ENCODE results near the gene FCRLB. TPM values are rescaled to one million over a fixed set of nuclear protein-coding genes. Genes with fewer than 3 reads are reported as not detected.

Gene FCRLB
- total RNA-seq, 1 donor from 2014 or later = 0.35 TPM

DNA sequence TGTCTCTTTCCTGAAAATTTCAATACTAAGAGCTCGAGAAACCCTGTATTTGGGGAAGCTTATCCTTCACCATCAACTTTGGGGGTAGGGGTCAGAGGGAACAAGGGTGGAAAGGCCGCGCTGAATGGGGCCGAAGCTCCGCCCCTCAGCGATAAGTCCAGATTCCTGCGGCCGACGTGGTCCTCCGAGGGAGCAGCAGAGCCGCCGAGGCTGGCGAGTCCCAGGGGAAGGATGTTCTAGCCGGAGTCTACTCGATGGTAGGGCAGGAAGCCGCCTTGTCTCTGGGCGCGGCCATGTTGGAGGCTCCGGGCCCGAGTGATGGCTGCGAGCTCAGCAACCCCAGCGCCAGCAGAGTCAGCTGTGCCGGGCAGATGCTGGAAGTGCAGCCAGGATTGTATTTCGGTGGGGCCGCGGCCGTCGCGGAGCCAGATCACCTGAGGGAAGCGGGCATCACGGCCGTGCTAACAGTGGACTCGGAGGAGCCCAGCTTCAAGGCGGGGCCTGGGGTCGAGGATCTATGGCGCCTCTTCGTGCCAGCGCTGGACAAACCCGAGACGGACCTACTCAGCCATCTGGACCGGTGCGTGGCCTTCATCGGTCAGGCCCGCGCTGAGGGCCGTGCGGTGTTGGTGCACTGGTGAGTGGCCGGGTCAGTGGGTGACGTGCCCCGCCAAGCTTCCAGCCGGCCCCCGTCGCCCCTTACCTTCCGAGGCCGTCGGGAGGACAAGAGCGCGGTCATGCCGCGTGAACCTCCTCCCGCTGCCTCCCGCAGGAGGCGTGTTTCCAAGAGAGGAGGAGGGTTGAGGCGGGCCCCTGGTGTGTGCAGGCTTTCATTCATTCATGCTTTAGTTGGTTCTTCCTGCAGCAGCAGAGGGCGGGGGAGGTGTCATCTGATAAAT, 28.4 kb downstream of the FCRLB start, which contains the start of gene DUSP12:
TSS of gene DUSP12 (plus strand) at position 278 of the 899 bp plus-strand sequence. CDS start at position 294, 16 bp downstream.
- DNase-seq (ENCODE audit: low spot score) = peak; percentile 97
- TF ChIP-seq, protein P1, sequence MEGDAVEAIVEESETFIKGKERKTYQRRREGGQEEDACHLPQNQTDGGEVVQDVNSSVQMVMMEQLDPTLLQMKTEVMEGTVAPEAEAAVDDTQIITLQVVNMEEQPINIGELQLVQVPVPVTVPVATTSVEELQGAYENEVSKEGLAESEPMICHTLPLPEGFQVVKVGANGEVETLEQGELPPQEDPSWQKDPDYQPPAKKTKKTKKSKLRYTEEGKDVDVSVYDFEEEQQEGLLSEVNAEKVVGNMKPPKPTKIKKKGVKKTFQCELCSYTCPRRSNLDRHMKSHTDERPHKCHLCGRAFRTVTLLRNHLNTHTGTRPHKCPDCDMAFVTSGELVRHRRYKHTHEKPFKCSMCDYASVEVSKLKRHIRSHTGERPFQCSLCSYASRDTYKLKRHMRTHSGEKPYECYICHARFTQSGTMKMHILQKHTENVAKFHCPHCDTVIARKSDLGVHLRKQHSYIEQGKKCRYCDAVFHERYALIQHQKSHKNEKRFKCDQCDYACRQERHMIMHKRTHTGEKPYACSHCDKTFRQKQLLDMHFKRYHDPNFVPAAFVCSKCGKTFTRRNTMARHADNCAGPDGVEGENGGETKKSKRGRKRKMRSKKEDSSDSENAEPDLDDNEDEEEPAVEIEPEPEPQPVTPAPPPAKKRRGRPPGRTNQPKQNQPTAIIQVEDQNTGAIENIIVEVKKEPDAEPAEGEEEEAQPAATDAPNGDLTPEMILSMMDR (IDR thresholded peaks at IDR 0.05) = peak; percentile 68
- H3K4me3 Mint-ChIP-seq (ENCODE audit: unreplicated experiment) = peak within 1 kb of the TSS; percentile 100
- H3K27ac Mint-ChIP-seq (ENCODE audit: unreplicated experiment) = peak within 1 kb of the TSS; percentile 99
- H3K27me3 Mint-ChIP-seq (ENCODE audit: low read depth) = peaks cover 4% of the 10 kb centered on the region
- no peaks in the 10 kb centered on the region for H3K9me3 Mint-ChIP-seq (ENCODE audit: low read depth)
- H3K36me3 Mint-ChIP-seq (ENCODE audit: low read depth) = peaks cover 11% of the 10 kb centered on the region
- H3K4me1 Mint-ChIP-seq (ENCODE audit: low read depth) = peaks cover 15% of the 10 kb centered on the region

DNA sequence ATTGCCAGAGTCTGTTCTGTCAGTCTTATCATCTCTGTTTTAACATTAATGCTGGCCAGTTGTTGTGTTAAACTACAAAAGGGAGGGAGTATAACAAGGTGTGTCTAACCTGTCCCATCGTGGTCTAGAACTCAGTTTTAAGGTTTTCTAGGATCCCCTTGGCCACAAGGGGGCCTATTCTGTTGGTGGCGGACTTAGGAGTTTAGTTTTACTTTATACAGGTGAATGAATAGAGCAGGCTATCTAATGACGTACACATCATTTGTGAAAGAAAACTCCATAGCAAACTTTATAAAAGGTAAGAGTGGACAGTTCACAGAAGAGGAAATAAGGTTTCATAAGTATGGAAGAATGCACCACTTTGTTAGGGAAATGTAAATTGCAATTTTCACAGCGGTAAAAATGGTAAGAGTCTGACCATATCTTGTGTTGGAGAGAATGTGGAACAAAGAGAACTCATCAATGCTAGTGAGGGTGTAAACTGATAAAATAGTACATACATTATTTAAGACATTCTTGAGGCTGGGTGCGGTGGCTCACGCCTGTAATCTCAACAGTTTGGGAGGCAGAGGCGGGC, 42.3 kb downstream of the FCRLB start:
- H3K36me3 Mint-ChIP-seq (ENCODE audit: low read depth) = no peaks in the 10 kb centered on the region
- no peaks in the 10 kb centered on the region for H3K9me3 Mint-ChIP-seq (ENCODE audit: low read depth)
- H3K27ac Mint-ChIP-seq (ENCODE audit: unreplicated experiment) = peak overlapping the region; percentile 41
- DNase-seq (ENCODE audit: low spot score) = no peak
- no peak overlapping the region for H3K4me3 Mint-ChIP-seq (ENCODE audit: unreplicated experiment)
- no peaks in the 10 kb centered on the region for H3K27me3 Mint-ChIP-seq (ENCODE audit: low read depth)
- TF ChIP-seq, protein P1 (IDR thresholded peaks at IDR 0.05) = peak; percentile 75
- peaks cover 28% of the 10 kb centered on the region for H3K4me1 Mint-ChIP-seq (ENCODE audit: low read depth)

DNA sequence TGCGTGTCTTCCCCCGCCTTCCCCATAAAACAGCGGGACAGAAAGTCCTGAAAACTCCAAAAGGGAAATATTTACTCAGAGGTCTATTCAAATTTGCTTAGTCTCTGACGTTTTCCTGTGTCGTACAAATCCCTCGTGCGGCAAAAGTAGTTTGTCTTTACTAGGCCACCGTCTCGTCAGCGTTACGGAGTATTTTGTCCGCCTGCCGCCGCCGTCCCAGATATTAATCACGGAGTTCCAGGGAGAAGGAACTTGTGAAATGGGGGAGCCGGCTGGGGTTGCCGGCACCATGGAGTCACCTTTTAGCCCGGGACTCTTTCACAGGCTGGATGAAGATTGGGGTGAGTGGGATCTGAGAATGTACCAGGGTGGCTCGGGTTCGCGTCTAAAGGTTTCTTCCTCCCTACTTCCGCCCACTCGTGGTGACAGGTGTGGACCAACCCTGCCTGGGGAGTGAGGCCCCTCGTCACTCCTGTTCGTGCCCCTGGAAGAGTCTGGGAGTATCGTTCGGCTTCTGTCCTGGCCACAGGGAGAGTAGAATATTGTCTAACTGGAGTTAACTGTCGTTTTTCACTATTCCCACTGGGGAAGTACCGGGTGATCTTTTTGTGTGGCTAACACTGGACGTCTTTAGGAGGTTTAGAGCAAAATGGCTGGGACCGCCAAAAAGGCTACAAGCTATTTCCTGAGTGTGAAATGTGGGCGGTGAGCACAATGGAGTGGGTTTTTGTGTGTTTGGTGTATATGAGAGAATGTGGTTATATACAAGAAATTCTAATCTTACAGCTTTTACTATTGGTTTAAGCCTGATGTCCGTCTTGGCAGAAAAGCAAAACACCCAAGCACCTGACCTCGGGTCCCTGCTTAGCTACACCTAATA, 45.0 kb downstream of the FCRLB start, which contains the start of gene ATF6:
TSS of gene ATF6 (plus strand) at position 219 of the 880 bp plus-strand sequence. CDS start at position 260, 41 bp downstream.
- H3K27ac Mint-ChIP-seq (ENCODE audit: unreplicated experiment) = peak within 1 kb of the TSS; percentile 95
- no peak for DNase-seq (ENCODE audit: low spot score)
- TF ChIP-seq, protein P1 (IDR thresholded peaks at IDR 0.05) = no peak
- no peaks in the 10 kb centered on the region for H3K9me3 Mint-ChIP-seq (ENCODE audit: low read depth)
- H3K4me1 Mint-ChIP-seq (ENCODE audit: low read depth) = peaks cover 32% of the 10 kb centered on the region
- H3K4me3 Mint-ChIP-seq (ENCODE audit: unreplicated experiment) = peak within 1 kb of the TSS; percentile 91
- H3K36me3 Mint-ChIP-seq (ENCODE audit: low read depth) = no peaks in the 10 kb centered on the region
- no peaks in the 10 kb centered on the region for H3K27me3 Mint-ChIP-seq (ENCODE audit: low read depth)

DNA sequence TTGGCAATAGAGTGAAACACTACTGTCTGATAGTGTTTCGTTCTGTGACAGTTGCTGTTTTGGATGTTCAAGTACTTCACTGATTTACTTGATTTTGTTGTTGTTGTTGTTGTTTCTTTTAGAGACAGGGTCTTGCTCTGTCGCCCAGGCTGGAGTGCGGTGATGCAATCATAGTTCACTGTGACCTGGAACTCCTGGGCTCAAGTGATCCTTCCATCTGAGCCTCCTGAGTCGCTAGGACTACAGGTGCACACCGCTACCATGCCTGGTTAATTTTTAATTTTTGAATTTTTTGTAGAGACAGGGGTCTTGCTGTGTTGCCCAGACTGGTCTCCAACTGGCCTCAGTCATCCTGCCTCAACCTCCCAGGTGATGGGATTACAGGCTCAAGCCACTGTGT, 47.1 kb downstream of the FCRLB start:
- Mint-ChIP-seq H3K27ac (ENCODE audit: unreplicated experiment) (no peak overlapping the region), H3K36me3 (ENCODE audit: low read depth) (no peaks in the 10 kb centered on the region), H3K4me1 (ENCODE audit: low read depth) (peaks cover 32% of the 10 kb centered on the region), H3K9me3 (ENCODE audit: low read depth) (no peaks in the 10 kb centered on the region), H3K27me3 (ENCODE audit: low read depth) (no peaks in the 10 kb centered on the region), H3K4me3 (ENCODE audit: unreplicated experiment) (no peak overlapping the region)
- TF ChIP-seq, protein P1 (IDR thresholded peaks at IDR 0.05) = no peak
- DNase-seq (ENCODE audit: low spot score) = no peak
